H1 (cell line): ENCODE measurements around the gene VRK2. TPM values are rescaled to one million over a fixed set of nuclear protein-coding genes. Genes with fewer than 3 reads are reported as not detected.

Source experiments
- CTCF ChIA-PET: fragments of 300-600 bp; sonication (Branson Sonifier 250); formaldehyde crosslinking; loops from one replicate; lab custom pipeline; 2021; ENCODE audit not compliant: partially characterized antibody; lab: Charles Lee
- POLR2A ChIA-PET: fragments of 300-600 bp; sonication (Branson Sonifier 250); formaldehyde crosslinking; loops from one replicate; lab custom pipeline; 2021; ENCODE audit warnings: inconsistent platforms; ENCODE audit not compliant: partially characterized antibody; lab: Charles Lee
- DNase-seq, 2 experiments: peaks; one replicate each; pipeline versions ENCODE4 v3.0.0 to v3.0.0-alpha.2; 2010 to 2022; ENCODE audit warnings: low spot score in 2 of 2, low read depth in 1 of 2, mixed read lengths in 1 of 2
- FAIRE-seq: peaks from 2 replicates; lab custom pipeline; 2011; peaks lifted over from hg19 to GRCh38; lab: Jason Lieb, UNC
- H2AFZ ChIP-seq: 2 replicates; pipeline ENCODE4 v1.8.1; 2012; ENCODE audit warnings: low read length, inconsistent platforms
- H2AK5ac ChIP-seq: 2 replicates; pipeline ENCODE4 v1.6.1; 2013; ENCODE audit warnings: low read depth, low read length
- H2BK120ac ChIP-seq: replicated peaks from 2 replicates; pipeline ENCODE3; 2013; ENCODE audit warnings: low read depth, low read length, inconsistent platforms
- H2BK12ac ChIP-seq: 2 replicates; pipeline ENCODE4 v1.6.1; 2013; ENCODE audit warnings: low read depth, low read length
- H2BK15ac ChIP-seq: 2 replicates; pipeline ENCODE4 v1.6.1; 2013; ENCODE audit warnings: low read length
- H2BK20ac ChIP-seq: 2 replicates; pipeline ENCODE4 v1.6.1; 2013; ENCODE audit warnings: low read length
- H2BK5ac ChIP-seq: 2 replicates; pipeline ENCODE4 v1.6.1; 2013; ENCODE audit warnings: low read depth, low read length
- H3K14ac ChIP-seq: 2 replicates; pipeline ENCODE4 v1.6.1; 2013; ENCODE audit warnings: inconsistent platforms; ENCODE audit not compliant: insufficient read length
- H3K18ac ChIP-seq: 2 replicates; pipeline ENCODE4 v1.6.1; 2013; ENCODE audit warnings: low read length; ENCODE audit errors: extremely low read depth
- H3K23ac ChIP-seq: 2 replicates; pipeline ENCODE4 v1.6.1; 2013; ENCODE audit warnings: inconsistent platforms; ENCODE audit not compliant: insufficient read length
- H3K23me2 ChIP-seq: 2 replicates; pipeline ENCODE4 v1.6.1; 2013; ENCODE audit warnings: low read depth, low read length
- H3K27ac ChIP-seq: 2 replicates; pipeline ENCODE4 v1.6.1; 2011; ENCODE audit warnings: low read depth, low read length, inconsistent platforms
- H3K27me3 ChIP-seq, 4 experiments: replicated peaks in 1 of 4; 1 replicate in 1 of 4; 2 replicates in 3 of 4; pipeline versions ENCODE4 v1.6.1 to v1.8.1; 2011 to 2013; ENCODE audit warnings: low read length in 3 of 4, mild to moderate bottlenecking in 3 of 4, inconsistent platforms in 2 of 4, mixed read lengths in 2 of 4, moderate library complexity in 1 of 4; ENCODE audit not compliant: control insufficient read depth in 3 of 4, insufficient read depth in 3 of 4; ENCODE audit errors: extremely low read depth in 1 of 4
- H3K36me3 ChIP-seq, 4 experiments: 2 replicates each; pipeline versions ENCODE4 v1.6.1 to v1.8.1; 2011 to 2013; ENCODE audit warnings: mild to moderate bottlenecking in 4 of 4, low read length in 3 of 4, moderate library complexity in 2 of 4, control low read depth in 1 of 4, inconsistent platforms in 1 of 4; ENCODE audit not compliant: insufficient read depth in 4 of 4, control insufficient read depth in 2 of 4
- H3K4ac ChIP-seq: replicated peaks from 2 replicates; pipeline ENCODE3; 2013; ENCODE audit warnings: low read length, low read depth, mixed read lengths, inconsistent platforms; ENCODE audit not compliant: insufficient read length
- H3K4me1 ChIP-seq, 4 experiments: replicated peaks in 1 of 4; 1 replicate in 1 of 4; 2 replicates in 3 of 4; pipeline versions ENCODE4 v1.6.1 to v1.8.1; 2011 to 2013; ENCODE audit warnings: low read length in 3 of 4, inconsistent platforms in 2 of 4, mixed read lengths in 1 of 4; ENCODE audit not compliant: insufficient read depth in 4 of 4, control insufficient read depth in 3 of 4
- H3K4me2 ChIP-seq, 2 experiments: 2 replicates each; pipeline versions ENCODE4 v1.6.1 to v1.8.1; 2011 to 2013; ENCODE audit warnings: low read depth in 2 of 2, low read length in 2 of 2, control low read depth in 1 of 2, inconsistent platforms in 1 of 2, mild to moderate bottlenecking in 1 of 2; ENCODE audit not compliant: insufficient read depth in 1 of 2
- H3K4me3 ChIP-seq, 4 experiments: fragments of 200-600, 300-600 bp in 1 of 4; sonication (generic), shearing (Covaris generic), sonication (Bioruptor Twin) in 1 of 4; 2 replicates each; pipeline versions ENCODE4 v1.5.1 to v1.8.1; 2011 to 2016; ENCODE audit warnings: low read length in 4 of 4, low read depth in 3 of 4, control low read depth in 2 of 4, inconsistent platforms in 2 of 4, mild to moderate bottlenecking in 2 of 4, mixed read lengths in 1 of 4, moderate library complexity in 1 of 4; ENCODE audit not compliant: insufficient read depth in 2 of 4; ENCODE audit errors: extremely low read depth in 1 of 4
- H3K56ac ChIP-seq: replicated peaks from 2 replicates; pipeline ENCODE3; 2013; ENCODE audit warnings: low read depth, mild to moderate bottlenecking, mixed read lengths, low read length, inconsistent platforms; ENCODE audit not compliant: insufficient read length
- H3K79me1 ChIP-seq: 2 replicates; pipeline ENCODE4 v1.6.1; 2013; ENCODE audit warnings: low read depth, low read length, control low read depth
- H3K79me2 ChIP-seq, 2 experiments: 2 replicates each; pipeline versions ENCODE4 v1.6.1 to v1.8.1; 2012 to 2013; ENCODE audit warnings: low read length in 2 of 2, mild to moderate bottlenecking in 2 of 2, inconsistent platforms in 1 of 2; ENCODE audit not compliant: insufficient read depth in 2 of 2, control insufficient read depth in 1 of 2
- H3K9ac ChIP-seq, 4 experiments: replicated peaks in 1 of 4; 1 replicate in 1 of 4; 2 replicates in 3 of 4; pipeline versions ENCODE4 v1.6.1 to v1.8.1; 2011 to 2013; ENCODE audit warnings: low read depth in 3 of 4, low read length in 3 of 4, control low read depth in 2 of 4, mild to moderate bottlenecking in 2 of 4, moderate library complexity in 2 of 4, inconsistent platforms in 1 of 4; ENCODE audit errors: extremely low read depth in 1 of 4
- H3K9me3 ChIP-seq, 2 experiments: 2 replicates each; pipeline versions ENCODE4 v1.6.1 to v1.8.1; 2012 to 2013; ENCODE audit warnings: mild to moderate bottlenecking in 2 of 2, moderate library complexity in 2 of 2, control low read depth in 1 of 2, inconsistent platforms in 1 of 2, low read depth in 1 of 2, low read length in 1 of 2, mixed read lengths in 1 of 2; ENCODE audit not compliant: insufficient read depth in 2 of 2
- H4K20me1 ChIP-seq, 2 experiments: replicated peaks in 1 of 2; 2 replicates each; pipeline versions ENCODE3 to v1.8.1; 2011 to 2013; ENCODE audit warnings: inconsistent platforms in 2 of 2, low read length in 2 of 2, mild to moderate bottlenecking in 1 of 2; ENCODE audit not compliant: insufficient read depth in 2 of 2, control insufficient read depth in 1 of 2
- H4K5ac ChIP-seq: 2 replicates; pipeline ENCODE4 v1.6.1; 2013; ENCODE audit warnings: low read length, low read depth, mixed read lengths, inconsistent platforms; ENCODE audit not compliant: insufficient read length
- H4K8ac ChIP-seq: 2 replicates; pipeline ENCODE4 v1.8.0; 2013; ENCODE audit warnings: mild to moderate bottlenecking, moderate library complexity, low read length, inconsistent platforms; ENCODE audit not compliant: insufficient read depth; ENCODE audit errors: extremely low read depth
- H4K91ac ChIP-seq: replicated peaks from 2 replicates; pipeline ENCODE3; 2013; ENCODE audit warnings: low read length, mixed read lengths, inconsistent platforms; ENCODE audit not compliant: insufficient read length
- GABPA ChIP-seq: IDR thresholded peaks from 2 replicates; pipeline ENCODE4 v1.6.1; 2011; ENCODE audit warnings: mild to moderate bottlenecking, low read length, moderate library complexity, borderline replicate concordance; ENCODE audit not compliant: insufficient read depth
- KDM5A ChIP-seq: fragments of 200-600 bp; IDR thresholded peaks from 2 replicates; pipeline ENCODE4 v1.7.1; 2012; ENCODE audit warnings: mild to moderate bottlenecking, low read length, inconsistent platforms, mixed read lengths
- RAD21 ChIP-seq, 2 experiments: IDR thresholded peaks in 1 of 2; conservative IDR thresholded peaks in 1 of 2; 2 replicates each; pipeline ENCODE4 v1.6.1; 2011; ENCODE audit warnings: low read depth in 2 of 2, low read length in 2 of 2, improper control_type of control experiment in 1 of 2, inconsistent platforms in 1 of 2, mild to moderate bottlenecking in 1 of 2, moderate library complexity in 1 of 2
- RBBP5 ChIP-seq: IDR thresholded peaks from 2 replicates; pipeline ENCODE4 v1.7.1; 2012; ENCODE audit warnings: low read depth, mild to moderate bottlenecking, inconsistent platforms, low read length, moderate library complexity, borderline replicate concordance
- SUZ12 ChIP-seq: fragments of 200-600 bp; sonication (generic); IDR thresholded peaks from 2 replicates; pipeline ENCODE4 v1.6.1; 2012; ENCODE audit warnings: mild to moderate bottlenecking, inconsistent platforms, low read length, moderate library complexity, mixed read lengths
- TAF1 ChIP-seq: IDR thresholded peaks from 2 replicates; pipeline ENCODE4 v1.6.1; 2011; ENCODE audit warnings: mild to moderate bottlenecking, low read depth, low read length
- polyA plus RNA-seq, 7 experiments: library from polyadenylated mRNA; depleted of rRNA in 3 of 7; stranded (reverse) in 5 of 7; unstranded in 2 of 7; fragments of >200 nt in 5 of 7; fragments of 200-250 nt in 2 of 7; gene quantifications; 1 replicate in 5 of 7; 2 replicates in 1 of 7; 4 replicates in 1 of 7; pipeline versions ENCODE4 v1.2.1 to v1.2.3, GENCODE V29; 2011 to 2013; ENCODE audit warnings: missing spikeins in 2 of 7, mixed read lengths in 2 of 7
- total RNA-seq: library from RNA; stranded (reverse); fragmentation: NEBNext Ultra II Directional; extraction: Animal tissue kit (Norgen Biotek cat#: 25700); gene quantifications from 2 replicates; pipeline ENCODE4 v1.2.1, GENCODE V29; 2021

Gene VRK2
- total and polyA plus RNA-seq, 2 of the 8 experiments (the other 6 are each of a cell fraction or from before 2014, with no cell fraction given): 7.6 to 27.8 TPM

DNA sequence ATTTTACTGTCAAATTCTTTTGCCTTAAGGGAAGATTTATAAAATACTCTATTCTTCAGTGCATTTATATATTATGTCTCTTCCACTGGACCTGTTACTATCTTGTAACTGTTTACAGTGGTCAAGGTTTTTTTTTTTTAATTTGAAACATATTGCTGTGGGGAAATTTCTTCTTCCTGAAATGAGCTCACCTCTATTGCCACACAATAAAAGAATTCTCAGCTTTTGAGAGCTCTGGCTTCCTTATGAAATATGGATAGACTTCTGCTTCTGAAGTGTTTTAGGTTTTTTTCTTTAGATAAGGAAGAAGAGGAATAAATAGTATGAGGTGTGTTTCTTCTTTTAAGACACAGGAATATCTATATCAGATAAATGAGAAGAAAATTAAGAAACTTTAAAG is 7.7 kb downstream of the VRK2 start:
- no peak for DNase-seq
- no peak overlapping the region for H2BK120ac ChIP-seq
- no peaks in the 10 kb centered on the region for H3K9me3 ChIP-seq
- H2BK5ac ChIP-seq: no peak overlapping the region
- no peak overlapping the region for H2BK12ac ChIP-seq
- no peaks in the 10 kb centered on the region for H3K27me3 ChIP-seq
- FAIRE-seq: no peak
- no peaks in the 10 kb centered on the region for H4K20me1 ChIP-seq
- ChIA-PET CTCF (no interaction called here), POLR2A (interaction anchor here (1.8 kb wide), 1 partner anchor 8 kb away, joined by 5 read pairs; no protein-coding TSS in a partner anchor)
- H3K9ac ChIP-seq: no peak overlapping the region
- no peak overlapping the region for H3K18ac ChIP-seq
- H3K4me3 ChIP-seq: no peak overlapping the region
- H4K5ac ChIP-seq: no peak overlapping the region
- H3K79me2 ChIP-seq: peaks cover 0 to under 1% of the 10 kb centered on the region in 2 experiments; a peak in 1 of 4 replicates
- no peak overlapping the region for H4K91ac ChIP-seq
- no peak overlapping the region for H3K56ac ChIP-seq
- H3K23me2 ChIP-seq: no peaks in the 10 kb centered on the region
- no peak for TF ChIP-seq GABPA
- no peak for TF ChIP-seq RBBP5
- no peak for TF ChIP-seq RAD21 (IDR thresholded peaks at IDR 0.05 in 1 of 2, conservative IDR thresholded peaks at IDR 0.05 in 1 of 2; ENCODE audit: low read depth in 2 of 2, low read length in 2 of 2)
- no peak for TF ChIP-seq KDM5A
- no peak for TF ChIP-seq TAF1
- no peak for TF ChIP-seq SUZ12
- H4K8ac ChIP-seq: no peak overlapping the region
- no peak overlapping the region for H2BK15ac ChIP-seq
- no peak overlapping the region for H3K27ac ChIP-seq
- H2AK5ac ChIP-seq: no peak overlapping the region
- H3K36me3 ChIP-seq: peaks cover 0 to 9% (median 0%) of the 10 kb centered on the region in 4 experiments; a peak in 1 of 8 replicates
- H2BK20ac ChIP-seq: no peak overlapping the region
- H3K79me1 ChIP-seq: no peaks in the 10 kb centered on the region; the same call in 1 of the 2 replicates
- no peak overlapping the region for H2AFZ ChIP-seq
- H3K4me1 ChIP-seq: peaks cover 0 to 12% (median 8%) of the 10 kb centered on the region in 4 experiments; a peak in 3 of 7 replicates
- no peak overlapping the region for H3K14ac ChIP-seq
- H3K4me2 ChIP-seq: no peak overlapping the region
- H3K4ac ChIP-seq: no peak overlapping the region
- H3K23ac ChIP-seq: no peak overlapping the region
